Epithelial cell of proximal tubule (primary cell): ENCODE results near the gene GABRB2. TPM values are rescaled to one million over a fixed set of nuclear protein-coding genes. Genes with fewer than 3 reads are reported as not detected.

Experiments
- DNase-seq: peaks from one replicate; pipeline ENCODE4 v3.0.0-alpha.2; 2011; ENCODE audit warnings: low read depth
- H3K4me3 ChIP-seq: 2 replicates; pipeline ENCODE4 v1.5.1; 2011; ENCODE audit warnings: low read depth, mild to moderate bottlenecking, low read length
- total RNA-seq: library from RNA; depleted of rRNA; stranded (reverse); fragments of >200 nt; gene quantifications from 2 replicates; pipeline ENCODE4 v1.2.3, GENCODE V29; 2015
- TF ChIP-seq, protein P1 (sequence below): conservative IDR thresholded peaks from 2 replicates; pipeline ENCODE4 v1.5.1; 2012; ENCODE audit warnings: low read depth, mild to moderate bottlenecking, low read length

GABRB2 gene
- total RNA-seq, 1 donor from 2014 or later: not detected

GRCh38 chr5:161548487-161549094 is 2.1 kb upstream of the GABRB2 start:
- DNase-seq: no peak
- H3K4me3 ChIP-seq: no peak overlapping the region
- TF ChIP-seq, protein P1, sequence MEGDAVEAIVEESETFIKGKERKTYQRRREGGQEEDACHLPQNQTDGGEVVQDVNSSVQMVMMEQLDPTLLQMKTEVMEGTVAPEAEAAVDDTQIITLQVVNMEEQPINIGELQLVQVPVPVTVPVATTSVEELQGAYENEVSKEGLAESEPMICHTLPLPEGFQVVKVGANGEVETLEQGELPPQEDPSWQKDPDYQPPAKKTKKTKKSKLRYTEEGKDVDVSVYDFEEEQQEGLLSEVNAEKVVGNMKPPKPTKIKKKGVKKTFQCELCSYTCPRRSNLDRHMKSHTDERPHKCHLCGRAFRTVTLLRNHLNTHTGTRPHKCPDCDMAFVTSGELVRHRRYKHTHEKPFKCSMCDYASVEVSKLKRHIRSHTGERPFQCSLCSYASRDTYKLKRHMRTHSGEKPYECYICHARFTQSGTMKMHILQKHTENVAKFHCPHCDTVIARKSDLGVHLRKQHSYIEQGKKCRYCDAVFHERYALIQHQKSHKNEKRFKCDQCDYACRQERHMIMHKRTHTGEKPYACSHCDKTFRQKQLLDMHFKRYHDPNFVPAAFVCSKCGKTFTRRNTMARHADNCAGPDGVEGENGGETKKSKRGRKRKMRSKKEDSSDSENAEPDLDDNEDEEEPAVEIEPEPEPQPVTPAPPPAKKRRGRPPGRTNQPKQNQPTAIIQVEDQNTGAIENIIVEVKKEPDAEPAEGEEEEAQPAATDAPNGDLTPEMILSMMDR: no peak

DNA sequence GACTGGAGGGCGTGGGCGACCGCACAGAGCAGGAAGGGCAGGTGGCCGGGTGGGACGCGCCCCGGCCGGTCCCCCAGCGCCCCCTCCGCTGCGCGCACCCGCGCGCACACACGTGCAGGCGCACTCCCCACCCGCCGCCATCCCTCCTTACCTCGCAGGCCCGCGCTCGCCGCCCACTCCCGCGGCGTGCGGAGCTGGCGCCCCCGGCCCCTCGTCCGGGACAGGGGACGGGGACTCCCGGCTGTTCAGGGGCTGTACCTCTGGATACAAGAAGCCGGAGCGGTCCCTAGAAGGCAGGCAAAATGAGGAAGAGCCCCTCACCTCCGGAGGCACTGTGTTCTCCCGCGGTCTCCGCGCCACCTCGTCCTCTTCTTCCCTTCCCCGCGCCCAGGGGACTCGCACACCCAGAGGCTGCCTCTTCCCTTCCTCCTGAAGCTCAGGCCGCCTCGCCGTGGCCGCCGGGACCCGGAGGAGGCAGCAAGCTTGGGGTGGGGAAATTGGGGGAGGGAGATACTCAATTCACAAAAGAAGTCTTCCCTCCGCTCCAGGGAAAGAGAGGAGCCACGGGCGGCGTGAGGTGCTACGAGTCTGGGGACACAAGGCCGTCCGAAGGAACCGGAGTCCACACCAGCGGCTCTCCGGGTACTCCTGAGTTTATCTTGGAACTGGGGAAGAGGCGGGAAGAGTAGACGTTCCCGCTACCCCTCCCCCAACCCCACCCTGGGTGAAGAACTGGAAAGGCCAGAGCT is 1.4 kb upstream of the GABRB2 start:
- DNase-seq: no peak
- TF ChIP-seq, protein P1: no peak
- peak overlapping the region; percentile 63 for H3K4me3 ChIP-seq

DNA sequence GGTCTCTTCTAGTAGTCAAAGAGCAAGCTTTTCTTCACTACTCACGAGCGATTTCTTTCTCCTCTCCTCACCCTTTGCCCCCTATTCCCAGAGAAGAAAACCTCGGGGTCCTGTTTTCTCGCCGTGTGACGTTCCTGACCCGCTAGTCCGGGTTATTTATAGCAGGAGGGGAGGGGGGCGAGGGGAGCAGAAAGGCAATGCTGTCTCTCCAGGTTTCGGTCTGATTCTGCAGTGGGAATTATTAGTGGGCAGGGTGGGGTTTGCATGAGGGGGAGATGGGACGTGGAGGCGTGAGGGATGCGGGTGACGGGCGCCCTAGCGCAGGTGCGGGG is 847 bp upstream of the GABRB2 start:
- TF ChIP-seq, protein P1: no peak
- H3K4me3 ChIP-seq: peak overlapping the region; percentile 63
- no peak for DNase-seq

GRCh38 chr5:161546095-161546469 is 443 bp downstream of the GABRB2 start:
- DNase-seq: no peak
- TF ChIP-seq, protein P1: no peak
- H3K4me3 ChIP-seq: peak overlapping the region; percentile 63

- peak overlapping the region; percentile 63 for H3K4me3 ChIP-seq
- no peak for DNase-seq
- TF ChIP-seq, protein P1: no peak
Observed at GRCh38 chr5:161545344-161546094, 1.0 kb downstream of the GABRB2 start.

DNA sequence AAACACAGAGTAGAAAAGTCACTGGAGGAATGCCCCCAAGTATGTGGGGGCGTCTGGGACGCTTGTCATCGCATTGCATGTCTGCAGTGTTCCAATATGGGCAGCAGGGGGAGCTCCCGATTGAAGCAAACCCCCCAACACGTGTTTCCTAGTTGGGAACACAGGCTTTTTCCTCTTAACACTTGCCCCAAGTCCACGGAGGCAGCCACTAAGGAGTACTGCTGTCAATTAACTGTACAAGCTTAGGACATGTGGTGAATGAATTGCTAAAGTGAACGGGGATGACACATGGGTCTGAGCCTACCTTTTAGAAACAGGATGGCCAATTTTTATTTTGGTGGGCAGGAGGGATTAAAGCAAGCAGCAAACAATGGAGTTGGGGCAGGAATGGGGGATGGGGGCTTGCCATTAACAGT is 2.2 kb downstream of the GABRB2 start:
- TF ChIP-seq, protein P1: peak; percentile 97
- no peak for DNase-seq
- H3K4me3 ChIP-seq: no peak overlapping the region
